Lower leg skin (tissue), 3 donors: ENCODE measurements around the gene MAMLD1.

ENCODE experiments used
- CTCF ChIP-seq, 3 donors: fragments of 450-650 bp; IDR thresholded peaks; one replicate each; pipeline ENCODE4 v1.5.1; 2016; ENCODE audit warnings: antibody characterized with exemption in 3 of 3, mild to moderate bottlenecking in 3 of 3, moderate library complexity in 2 of 3
- POLR2A ChIP-seq, 2 donors: fragments of 450-650 bp; IDR thresholded peaks; one replicate each; pipeline ENCODE4 v1.6.1; 2016 to 2017; ENCODE audit warnings: antibody characterized with exemption in 2 of 2, mild to moderate bottlenecking in 1 of 2, moderate library complexity in 1 of 2

GRCh38 chrX:150329282-150329681 lies 33.8 kb upstream of the MAMLD1 start:
- no peak for TF ChIP-seq CTCF (IDR thresholded peaks at IDR 0.05)
- no peak for TF ChIP-seq POLR2A (IDR thresholded peaks at IDR 0.05)
